A673 (cell line): ENCODE measurements around the gene C8G. TPM values are rescaled to one million over a fixed set of nuclear protein-coding genes. Genes with fewer than 3 reads are reported as not detected.

ENCODE experiments used
- BruUV-seq: library from RNA; stranded (reverse); fragments of 400-500 nt; replicated peaks from 2 replicates; lab custom pipeline; 2021; lab: Mats Ljungman, UMichigan
- CTCF ChIA-PET: fragments of 300-600 bp; sonication (Branson Sonifier 250); formaldehyde crosslinking; loops from one replicate; lab custom pipeline; 2022; ENCODE audit warnings: antibody characterized with exemption; lab: Charles Lee
- POLR2A ChIA-PET: fragments of 300-600 bp; sonication (Branson Sonifier 250); formaldehyde crosslinking; loops from one replicate; lab custom pipeline; 2022; ENCODE audit warnings: antibody characterized with exemption; ENCODE audit not compliant: low non-redundant PET; lab: Charles Lee
- DNase-seq: peaks from one replicate; pipeline ENCODE4 v3.0.0-alpha.2; 2015; ENCODE audit warnings: low spot score
- H3K27ac ChIP-seq: fragments of 200-600 bp; sonication (generic); 2 replicates; pipeline ENCODE4 v1.5.1; 2016; ENCODE audit warnings: mixed run types, low read depth, mild to moderate bottlenecking, mixed read lengths, antibody characterized with exemption, low read length; ENCODE audit not compliant: poor library complexity, severe bottlenecking
- H3K27me3 ChIP-seq: fragments of 200-600 bp; sonication (generic); replicated peaks from 2 replicates; pipeline ENCODE4 v1.6.1; 2017; ENCODE audit warnings: mixed run types, low read depth, mild to moderate bottlenecking, mixed read lengths, antibody characterized with exemption, low read length; ENCODE audit not compliant: insufficient read depth, poor library complexity
- H3K36me3 ChIP-seq: fragments of 200-600 bp; sonication (generic); 2 replicates; pipeline ENCODE4 v1.6.1; 2016; ENCODE audit warnings: mixed run types, mild to moderate bottlenecking, mixed read lengths, antibody characterized with exemption, low read length; ENCODE audit not compliant: insufficient read depth, poor library complexity, severe bottlenecking
- H3K4me1 ChIP-seq: fragments of 200-600 bp; sonication (generic); 2 replicates; pipeline ENCODE4 v1.6.1; 2017; ENCODE audit warnings: mixed run types, mild to moderate bottlenecking, mixed read lengths, antibody characterized with exemption, low read length; ENCODE audit not compliant: insufficient read depth, poor library complexity, severe bottlenecking
- H3K4me3 ChIP-seq: fragments of 200-600 bp; sonication (generic); 2 replicates; pipeline ENCODE4 v1.5.1; 2016; ENCODE audit warnings: low read depth, mixed run types, mild to moderate bottlenecking, mixed read lengths, low read length; ENCODE audit not compliant: poor library complexity, severe bottlenecking
- H3K9me3 ChIP-seq: fragments of 200-600 bp; sonication (generic); 2 replicates; pipeline ENCODE4 v1.6.1; 2016; ENCODE audit warnings: mixed run types, low read depth, mild to moderate bottlenecking, mixed read lengths, antibody characterized with exemption, low read length; ENCODE audit not compliant: poor library complexity, severe bottlenecking
- CTCF ChIP-seq: fragments of 300-800, 200-600 bp; sonication (generic); conservative IDR thresholded peaks from 2 replicates; pipeline ENCODE4 v1.5.1; 2017; ENCODE audit warnings: low read depth, mild to moderate bottlenecking, antibody characterized with exemption, low read length, moderate library complexity, mixed read lengths
- EZH2 ChIP-seq: fragments of 200-600 bp; sonication (generic); IDR thresholded peaks from 2 replicates; pipeline ENCODE4 v1.6.1; 2017; ENCODE audit warnings: borderline replicate concordance, low read depth, mild to moderate bottlenecking, mixed read lengths, antibody characterized with exemption, low read length; ENCODE audit not compliant: poor library complexity, severe bottlenecking
- intact Hi-C: fragments of 100-400 bp; cut with micrococcal nuclease; formaldehyde crosslinking; loops from one replicate; pipeline ENCODE4 v1.10.0; 2022; ENCODE audit not compliant: unreplicated experiment
- total RNA-seq: library from RNA; stranded (reverse); gene quantifications from 2 replicates; pipeline ENCODE4 v1.2.3, GENCODE V29; 2021

The C8G gene
- total RNA-seq, 1 experiment from 2014 or later = 0.75 TPM

GRCh38 chr9:136960938-136961275, 15.9 kb downstream of the C8G start:
- H3K4me3 ChIP-seq = no peak overlapping the region
- TF ChIP-seq EZH2 = no peak
- TF ChIP-seq CTCF = no peak
- no peak for DNase-seq
- ChIA-PET CTCF (no interaction called here), POLR2A (no interaction called here)
- intact Hi-C loops = no loop called here
- no peak overlapping the region for H3K27ac ChIP-seq
- BruUV-seq = no TSS peak
- H3K27me3 ChIP-seq = no peaks in the 10 kb centered on the region
- H3K9me3 ChIP-seq = no peaks in the 10 kb centered on the region
- peaks cover under 1% of the 10 kb centered on the region for H3K4me1 ChIP-seq
- no peaks in the 10 kb centered on the region for H3K36me3 ChIP-seq

GRCh38 chr9:136961279-136962065, 16.4 kb downstream of the C8G start:
- no peak overlapping the region for H3K27ac ChIP-seq
- CTCF ChIA-PET = no interaction called here
- no TSS peak for BruUV-seq
- DNase-seq = no peak
- intact Hi-C loops = no loop called here
- no peak overlapping the region for H3K4me3 ChIP-seq
- no peaks in the 10 kb centered on the region for H3K9me3 ChIP-seq
- peaks cover 4% of the 10 kb centered on the region for H3K4me1 ChIP-seq
- H3K36me3 ChIP-seq = no peaks in the 10 kb centered on the region
- TF ChIP-seq CTCF (no peak), EZH2 (no peak)
- no peaks in the 10 kb centered on the region for H3K27me3 ChIP-seq
- POLR2A ChIA-PET = no interaction called here

GRCh38 chr9:136962163-136962562, 17.1 kb downstream of the C8G start:
- H3K9me3 ChIP-seq = no peaks in the 10 kb centered on the region
- no peak overlapping the region for H3K27ac ChIP-seq
- intact Hi-C loops = no loop called here
- TF ChIP-seq CTCF (no peak), EZH2 (no peak)
- ChIA-PET POLR2A (no interaction called here), CTCF (no interaction called here)
- H3K27me3 ChIP-seq = no peaks in the 10 kb centered on the region
- H3K36me3 ChIP-seq = no peaks in the 10 kb centered on the region
- peaks cover 4% of the 10 kb centered on the region for H3K4me1 ChIP-seq
- no peak overlapping the region for H3K4me3 ChIP-seq
- no TSS peak for BruUV-seq
- no peak for DNase-seq
